Measurements from ENCODE around the gene CRHR1.

CRHR1 gene

GRCh38 chr17:45757431-45758218, 26.5 kb upstream of the CRHR1 start:
- no peak for TF ChIP-seq CTCF (IDR thresholded peaks at IDR 0.05; ENCODE audit: insufficient read depth, low read length, missing control alignments)
- H3K4me3 ChIP-seq (ENCODE audit: low read depth, low read length): no peak overlapping the region
- ChIA-PET POLR2A (no interaction called here), CTCF (no interaction called here)
- no peak for DNase-seq (ENCODE audit: low read depth, low spot score)

- no peak overlapping the region for H3K4me3 ChIP-seq (ENCODE audit: low read depth, low read length)
- POLR2A ChIA-PET: no interaction called here
- no peak for TF ChIP-seq CTCF (IDR thresholded peaks at IDR 0.05; ENCODE audit: insufficient read depth, low read length, missing control alignments)
- CTCF ChIA-PET: no interaction called here
- no peak for DNase-seq (ENCODE audit: low read depth, low spot score)
Measured at GRCh38 chr17:45758544-45758943, 25.6 kb upstream of the CRHR1 start.

GRCh38 chr17:45759761-45760160, 24.4 kb upstream of the CRHR1 start:
- H3K4me3 ChIP-seq (ENCODE audit: low read depth, low read length): no peak overlapping the region
- ChIA-PET POLR2A (no interaction called here), CTCF (no interaction called here)
- TF ChIP-seq CTCF (IDR thresholded peaks at IDR 0.05; ENCODE audit: insufficient read depth, low read length, missing control alignments): no peak
- DNase-seq (ENCODE audit: low read depth, low spot score): no peak

- ChIA-PET CTCF (no interaction called here), POLR2A (no interaction called here)
- no peak for DNase-seq (ENCODE audit: low read depth, low spot score)
- no peak overlapping the region for H3K4me3 ChIP-seq (ENCODE audit: low read depth, low read length)
- TF ChIP-seq CTCF (IDR thresholded peaks at IDR 0.05; ENCODE audit: insufficient read depth, low read length, missing control alignments): no peak
Measured at GRCh38 chr17:45761957-45762565, 22.1 kb upstream of the CRHR1 start.

GRCh38 chr17:45763182-45763581, 20.9 kb upstream of the CRHR1 start:
- TF ChIP-seq CTCF (IDR thresholded peaks at IDR 0.05; ENCODE audit: insufficient read depth, low read length, missing control alignments): no peak
- POLR2A ChIA-PET: no interaction called here
- CTCF ChIA-PET: no interaction called here
- no peak overlapping the region for H3K4me3 ChIP-seq (ENCODE audit: low read depth, low read length)
- no peak for DNase-seq (ENCODE audit: low read depth, low spot score)

- DNase-seq (ENCODE audit: low read depth, low spot score): no peak
- no peak overlapping the region for H3K4me3 ChIP-seq (ENCODE audit: low read depth, low read length)
- ChIA-PET CTCF (no interaction called here), POLR2A (no interaction called here)
- TF ChIP-seq CTCF (IDR thresholded peaks at IDR 0.05; ENCODE audit: insufficient read depth, low read length, missing control alignments): no peak
Measured at GRCh38 chr17:45764479-45764878, 19.6 kb upstream of the CRHR1 start.
